Measurements from ENCODE around the gene ZBTB47.

ZBTB47 gene

DNA sequence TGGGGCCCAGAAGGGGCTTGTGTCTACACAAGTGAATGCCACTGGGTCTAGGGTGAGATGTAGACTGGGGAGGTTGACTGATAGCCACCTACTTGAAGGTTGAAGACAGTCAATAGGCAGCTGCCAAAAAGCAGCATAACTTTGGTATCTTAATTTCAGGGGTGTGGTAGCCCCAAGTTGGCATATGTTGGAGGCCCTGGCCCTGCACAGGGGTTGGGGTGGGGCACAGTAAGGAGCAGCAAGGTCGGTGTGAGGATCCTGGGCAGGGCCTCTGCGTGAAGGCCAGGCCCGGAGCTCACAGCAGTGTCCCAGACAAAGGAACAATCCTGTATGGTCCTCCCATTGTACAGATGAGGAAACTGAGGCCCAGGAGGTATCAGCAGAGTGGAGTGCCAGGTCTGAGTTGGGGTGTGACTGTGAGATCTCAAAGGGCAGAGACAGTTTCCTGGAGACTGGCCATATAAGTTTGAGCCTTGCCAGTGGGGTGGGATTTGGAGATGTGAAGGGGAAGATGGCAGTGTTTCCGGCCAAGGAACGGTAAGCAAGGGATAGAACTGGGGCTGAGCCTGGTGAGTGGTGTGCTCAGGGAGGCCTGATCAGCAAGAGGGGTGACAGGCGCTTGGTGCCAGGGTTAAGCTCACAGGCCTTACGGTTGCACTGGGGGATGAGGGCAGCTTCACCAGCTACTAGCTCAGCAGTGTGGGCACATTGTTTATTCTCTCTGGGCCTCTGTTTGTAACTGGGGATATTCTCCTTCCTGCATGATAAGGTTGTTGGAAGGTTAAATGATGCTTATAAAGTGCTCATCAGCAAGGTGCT is 33.5 kb downstream of the ZBTB47 start:
- DNase-seq: no peak

DNA sequence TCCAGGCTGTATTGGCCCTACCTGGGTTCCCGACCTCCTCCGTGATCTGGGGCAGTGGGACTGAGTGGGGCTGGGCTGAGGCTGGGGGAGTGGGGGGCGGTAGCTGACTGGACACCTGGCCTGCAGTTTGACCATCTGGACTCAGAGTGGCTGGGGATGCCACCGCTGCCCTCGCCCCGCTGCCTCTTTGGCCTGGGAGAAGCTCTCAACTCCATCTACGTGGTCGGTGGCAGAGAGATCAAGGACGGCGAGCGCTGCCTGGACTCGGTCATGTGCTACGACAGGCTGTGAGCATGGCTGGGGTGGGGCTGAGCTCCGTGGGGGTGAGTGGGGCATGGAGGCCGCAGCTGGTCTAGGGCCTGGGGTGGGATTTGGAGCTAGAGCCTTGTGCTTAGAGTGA is 34.5 kb downstream of the ZBTB47 start:
- DNase-seq: no peak

DNA sequence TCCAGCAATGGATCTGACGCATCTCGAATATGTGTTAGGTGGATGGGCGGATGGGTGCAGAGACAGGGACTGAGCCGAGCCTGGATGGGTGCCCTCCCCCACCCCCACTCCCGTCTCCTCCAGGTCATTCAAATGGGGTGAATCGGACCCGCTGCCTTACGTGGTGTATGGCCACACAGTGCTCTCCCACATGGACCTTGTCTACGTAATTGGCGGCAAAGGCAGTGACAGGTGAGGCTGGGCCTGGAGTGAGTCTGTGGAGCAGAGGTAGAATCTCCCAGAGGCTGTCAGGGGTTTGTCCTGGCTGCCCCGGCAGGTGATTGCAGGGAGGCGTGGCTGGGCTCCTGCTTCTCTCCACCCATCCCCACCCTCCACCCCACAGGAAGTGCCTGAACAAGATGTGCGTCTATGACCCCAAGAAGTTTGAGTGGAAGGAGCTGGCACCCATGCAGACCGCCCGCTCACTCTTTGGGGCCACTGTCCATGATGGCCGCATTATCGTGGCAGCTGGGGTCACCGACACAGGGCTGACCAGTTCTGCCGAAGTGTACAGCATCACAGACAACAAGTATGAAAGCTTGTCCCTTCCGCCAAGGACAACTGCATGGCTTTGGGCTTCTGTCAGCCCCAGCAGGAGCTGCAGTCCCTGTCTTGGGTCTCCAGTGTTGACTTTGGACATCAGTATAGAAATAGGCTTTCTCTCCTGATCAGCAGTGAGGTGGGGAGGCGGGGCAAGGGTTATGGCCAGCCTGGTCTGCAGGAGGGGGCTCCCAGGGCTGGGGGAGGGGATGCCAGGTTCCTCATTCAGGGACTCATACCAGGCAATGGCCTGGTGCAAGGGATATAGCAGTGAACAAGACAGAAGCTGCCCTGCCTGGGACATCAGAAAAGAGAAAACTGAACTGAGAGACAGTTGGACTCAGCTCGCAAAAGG is 35.3 kb downstream of the ZBTB47 start:
- DNase-seq: no peak

- DNase-seq: no peak
These were observed 36.0 kb downstream of the ZBTB47 start for GRCh38 chr3:42689421-42690014.

- no peak for DNase-seq
These were observed 36.7 kb downstream of the ZBTB47 start for GRCh38 chr3:42690191-42690590.

DNA sequence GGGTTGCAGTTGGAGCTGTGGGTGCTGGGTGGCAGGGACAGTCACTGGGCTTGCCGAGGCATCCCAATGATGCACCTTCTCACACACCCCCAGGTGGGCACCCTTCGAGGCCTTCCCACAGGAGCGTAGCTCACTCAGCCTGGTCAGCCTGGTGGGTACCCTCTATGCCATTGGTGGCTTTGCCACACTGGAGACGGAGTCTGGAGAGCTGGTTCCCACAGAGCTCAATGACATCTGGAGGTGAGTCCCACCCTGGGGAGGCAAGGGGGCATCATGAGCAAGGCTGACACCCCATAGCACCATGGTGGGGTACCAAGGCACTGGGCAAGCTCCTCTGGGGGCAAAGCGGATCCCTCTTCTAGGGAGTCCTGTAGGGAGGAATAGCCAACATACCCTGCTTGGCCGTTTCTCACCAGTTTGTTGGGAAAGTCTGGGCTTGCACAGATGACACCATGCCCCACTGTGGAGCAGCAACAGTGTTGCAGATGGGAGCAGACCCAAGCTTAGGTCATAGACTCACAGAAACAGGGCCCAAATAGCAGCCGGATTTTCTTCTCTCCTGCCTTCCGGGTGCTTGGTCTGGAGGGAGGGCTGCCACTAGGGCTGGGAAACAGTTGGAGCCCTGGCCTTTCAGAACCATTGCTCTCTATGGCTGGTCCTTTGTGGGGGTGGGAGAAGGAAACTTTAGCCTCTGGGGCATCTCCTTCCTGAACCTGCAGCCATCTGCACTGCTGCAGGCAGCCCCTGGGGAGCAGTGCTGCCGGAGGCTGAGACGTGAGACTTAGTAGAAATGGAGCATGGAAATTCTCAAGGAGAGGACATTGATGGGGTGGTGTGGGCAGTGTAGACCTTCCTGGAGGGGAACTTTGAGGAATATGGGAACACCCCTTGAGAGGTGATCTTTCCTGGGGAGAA is 37.5 kb downstream of the ZBTB47 start:
- peak; percentile 16 for DNase-seq

DNA sequence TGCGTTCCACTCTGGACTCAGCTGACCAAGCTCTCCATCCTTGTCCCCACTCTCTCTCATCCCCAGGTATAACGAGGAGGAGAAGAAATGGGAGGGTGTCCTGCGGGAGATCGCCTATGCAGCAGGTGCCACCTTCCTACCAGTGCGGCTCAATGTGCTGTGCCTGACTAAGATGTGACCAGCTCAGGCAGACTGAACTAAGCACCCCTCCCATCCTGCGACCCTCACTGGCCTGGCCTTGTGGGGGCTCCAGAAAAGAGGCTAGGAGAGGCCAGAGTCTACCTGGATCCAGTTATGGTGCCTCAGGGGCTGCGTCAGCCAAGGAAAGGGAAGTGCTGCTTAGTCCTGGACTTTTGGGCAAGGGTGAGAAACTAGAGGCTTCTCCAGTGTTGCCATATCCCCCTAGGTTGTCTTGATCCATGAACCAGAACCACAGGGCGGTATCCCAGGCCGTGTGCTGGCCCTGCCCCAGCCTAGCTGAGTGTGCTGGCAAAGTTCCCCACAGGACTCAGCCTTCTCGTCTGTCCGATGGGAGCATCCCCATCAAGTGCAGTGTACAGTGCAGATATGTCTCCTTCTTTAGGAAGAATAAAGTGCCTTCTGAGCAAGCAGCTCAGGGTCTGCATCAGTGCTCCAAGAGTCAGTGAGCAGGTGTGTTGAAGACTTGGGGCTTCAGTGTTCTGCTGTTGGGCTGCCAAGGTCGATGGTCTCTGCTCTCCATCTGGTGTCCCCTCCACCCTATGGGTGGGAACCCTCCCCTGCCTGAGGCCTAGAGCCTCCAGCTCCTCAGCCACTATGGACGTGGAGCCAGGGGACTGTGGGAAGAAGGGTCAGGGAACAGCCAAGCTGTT is 38.5 kb downstream of the ZBTB47 start:
- DNase-seq: no peak

DNA sequence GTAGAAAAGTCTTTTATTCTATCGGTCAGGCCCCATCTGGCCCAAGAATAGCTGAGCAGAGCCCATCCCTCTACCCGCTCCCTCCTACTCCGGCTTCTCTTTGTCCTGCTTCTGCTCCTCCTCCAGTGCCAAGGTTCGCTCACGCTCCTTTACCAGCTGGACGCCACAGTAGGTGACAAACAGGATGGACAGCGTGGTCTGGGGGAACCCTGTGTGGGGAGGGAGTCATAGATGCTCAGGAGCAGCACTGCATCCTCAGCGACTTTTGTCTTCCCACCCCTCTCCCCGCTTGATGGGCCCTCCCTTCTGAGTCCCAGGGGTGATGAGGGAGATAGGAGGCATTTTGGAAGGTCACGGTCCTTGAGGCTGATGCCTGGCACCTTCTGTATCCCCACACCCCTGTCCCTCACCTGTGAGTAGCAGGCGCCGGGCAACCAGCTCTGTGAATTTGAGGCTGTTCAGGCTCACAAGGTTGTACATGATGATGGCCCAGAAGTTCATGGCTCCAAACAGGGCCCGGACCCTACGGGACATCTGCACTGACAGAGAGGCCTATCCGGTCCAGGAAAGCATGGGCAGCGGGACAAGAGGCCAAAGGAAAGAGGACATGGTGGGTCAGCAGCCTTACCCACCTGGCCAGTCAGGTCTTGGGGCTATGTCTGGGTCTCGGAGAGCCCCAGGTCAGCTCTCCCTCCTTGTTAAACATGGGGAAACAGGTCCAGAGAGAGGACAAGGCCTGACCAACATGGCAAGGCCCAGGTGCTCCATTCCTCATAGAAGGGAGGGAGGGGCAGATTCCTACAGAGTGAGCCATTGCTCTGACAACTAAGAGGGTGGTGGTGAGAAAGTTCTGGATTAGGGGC is 39.4 kb downstream of the ZBTB47 start:
- DNase-seq: no peak

DNA sequence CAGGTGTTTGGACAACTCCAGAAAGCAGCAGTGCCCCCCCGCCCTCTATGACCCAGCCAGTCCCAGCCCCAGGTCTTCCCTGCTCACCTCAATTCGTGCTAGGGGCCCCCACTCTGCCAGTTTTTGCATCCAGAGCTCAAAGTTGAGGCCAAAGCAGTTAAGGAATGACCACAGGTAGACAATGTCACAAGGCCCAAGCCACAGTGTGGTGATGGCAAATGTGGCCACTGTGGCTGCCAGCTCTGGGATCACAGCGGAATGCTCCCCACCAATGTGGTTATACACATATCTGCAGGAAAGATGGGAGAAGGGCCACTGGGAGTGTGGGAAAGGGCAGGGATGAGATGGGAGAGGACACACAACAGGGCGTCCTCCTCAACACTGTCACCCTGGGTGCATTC is 40.0 kb downstream of the ZBTB47 start:
- no peak for DNase-seq

GRCh38 chr3:42694366-42694765 is 40.9 kb downstream of the ZBTB47 start:
- DNase-seq: no peak

DNA sequence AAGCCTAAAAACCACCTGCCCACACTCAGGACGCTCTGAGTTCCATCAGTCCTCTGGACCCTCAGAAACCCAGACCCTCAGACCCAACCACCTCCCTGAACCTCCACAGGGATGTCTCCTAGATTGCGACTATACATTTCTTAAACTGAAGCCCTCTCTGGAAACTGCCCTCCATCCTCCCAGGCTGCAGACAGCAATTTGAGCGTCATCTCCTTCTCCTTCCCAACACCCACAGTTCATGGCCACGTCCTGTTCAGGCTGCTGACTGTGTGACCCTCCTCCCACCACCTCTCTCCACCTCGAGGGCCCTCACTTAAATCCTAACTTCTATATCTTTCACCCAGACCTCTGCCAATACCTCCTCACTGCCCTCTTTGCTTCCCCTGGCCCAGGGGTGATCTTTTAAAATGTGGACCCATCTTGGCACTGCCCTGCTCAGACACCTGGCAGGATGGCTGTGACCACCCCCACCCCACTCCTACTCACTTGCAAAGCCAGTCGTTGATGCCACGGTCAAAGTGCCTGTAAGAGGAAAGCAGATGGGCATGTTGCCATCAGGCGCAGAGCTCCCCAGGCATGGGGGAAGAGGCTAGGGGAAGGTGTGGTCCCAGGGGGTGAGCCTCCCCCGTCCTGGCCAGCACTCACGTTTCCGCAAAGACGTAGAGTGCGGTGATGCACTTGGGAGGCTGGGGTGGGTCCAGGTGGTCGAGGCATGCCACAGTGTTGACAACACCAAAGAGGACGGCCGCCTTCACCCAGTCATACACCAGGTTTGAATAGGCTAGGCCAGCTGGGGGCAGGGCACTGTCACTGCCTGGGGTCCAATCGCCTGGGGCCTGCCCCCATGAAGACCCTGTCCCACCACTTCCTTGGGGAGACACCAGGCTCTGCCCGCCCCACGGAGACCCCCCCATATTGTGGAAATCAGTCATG is 43.1 kb downstream of the ZBTB47 start:
- no peak for DNase-seq

DNA sequence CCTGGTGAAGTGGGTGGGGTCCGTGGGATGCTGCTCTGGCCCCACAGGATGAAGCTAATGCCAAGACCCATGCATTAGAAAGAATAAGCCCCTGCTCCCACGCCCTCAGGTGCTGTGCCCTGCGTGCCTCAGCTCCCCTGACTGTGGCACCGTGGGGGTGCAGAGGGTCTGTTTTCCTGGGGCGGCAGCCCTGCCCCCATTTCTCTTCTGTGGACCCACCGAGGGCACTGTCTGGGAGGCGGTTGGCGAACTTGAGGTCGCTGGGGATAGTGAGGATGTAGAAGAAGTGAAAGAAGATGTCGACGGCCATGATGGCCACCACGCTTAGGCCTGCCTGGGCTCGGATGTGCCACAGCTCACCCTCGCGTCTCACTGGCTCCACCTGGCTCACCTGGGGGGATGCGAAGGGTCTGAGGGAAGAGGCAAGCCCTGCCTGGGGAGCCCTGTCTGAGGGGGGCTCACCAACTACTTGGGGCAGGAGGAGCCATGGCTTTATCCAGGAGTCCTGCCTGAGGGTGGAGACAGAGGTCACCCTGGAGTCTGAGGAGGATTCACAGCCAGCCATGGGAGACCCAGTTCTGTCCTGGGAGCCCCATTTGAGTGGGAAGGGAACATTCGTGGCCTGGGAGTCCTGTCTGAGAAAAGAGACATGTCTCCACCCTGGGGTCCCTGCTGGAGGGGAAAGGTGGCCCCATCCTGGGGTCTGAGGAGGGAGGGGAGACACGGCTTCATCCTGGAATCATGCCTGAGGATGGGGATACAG is 44.0 kb downstream of the ZBTB47 start:
- no peak for DNase-seq

DNA sequence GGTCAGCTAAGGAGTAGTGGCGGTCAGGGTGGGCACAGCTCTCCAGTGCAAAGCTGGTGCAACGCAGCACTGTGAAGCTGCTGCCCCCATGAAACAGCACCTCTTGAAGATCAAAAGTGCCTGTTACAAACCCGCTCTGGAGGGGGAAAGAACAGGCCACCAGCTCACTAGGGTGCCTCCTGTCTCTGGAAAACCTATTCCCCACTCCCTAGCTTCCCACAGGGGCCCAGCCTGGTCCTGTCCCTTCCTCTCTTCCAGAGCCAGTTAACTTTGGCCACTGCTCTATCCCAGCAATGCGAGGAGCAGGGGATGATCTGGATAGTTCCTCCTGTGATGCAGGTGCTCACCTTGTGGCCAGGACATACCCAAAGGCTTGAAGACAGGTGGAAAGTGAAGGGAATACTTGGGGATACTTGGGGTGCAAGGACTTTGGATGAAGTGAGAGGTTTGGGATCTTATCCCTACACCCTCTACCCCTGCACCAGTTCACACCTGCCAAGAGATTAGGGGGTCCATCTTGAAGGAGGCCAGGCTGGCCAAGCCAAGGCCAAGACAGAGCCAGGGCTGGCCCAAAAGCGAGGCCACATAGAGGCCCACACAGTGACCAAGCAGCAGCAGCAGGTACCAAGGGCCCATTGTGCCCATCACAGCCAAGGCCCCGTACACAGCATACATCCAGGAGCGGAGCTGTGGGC is 44.9 kb downstream of the ZBTB47 start:
- no peak for DNase-seq

DNA sequence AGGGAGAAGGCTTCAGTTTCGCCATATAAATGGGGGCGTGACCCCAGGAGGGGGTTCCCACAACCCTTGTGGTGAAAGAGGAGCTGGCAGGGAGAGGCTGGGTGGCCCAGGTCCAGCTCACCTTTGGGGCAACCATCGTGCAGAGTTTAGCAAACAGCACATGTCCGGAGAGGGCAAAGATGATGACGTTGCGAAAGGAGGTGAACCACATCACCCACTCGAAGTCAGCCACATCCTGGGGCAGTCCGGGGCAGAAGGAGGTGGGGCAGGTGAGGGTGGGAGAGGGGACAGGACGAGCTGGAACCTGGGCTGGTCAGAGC is 45.4 kb downstream of the ZBTB47 start:
- DNase-seq: no peak

DNA sequence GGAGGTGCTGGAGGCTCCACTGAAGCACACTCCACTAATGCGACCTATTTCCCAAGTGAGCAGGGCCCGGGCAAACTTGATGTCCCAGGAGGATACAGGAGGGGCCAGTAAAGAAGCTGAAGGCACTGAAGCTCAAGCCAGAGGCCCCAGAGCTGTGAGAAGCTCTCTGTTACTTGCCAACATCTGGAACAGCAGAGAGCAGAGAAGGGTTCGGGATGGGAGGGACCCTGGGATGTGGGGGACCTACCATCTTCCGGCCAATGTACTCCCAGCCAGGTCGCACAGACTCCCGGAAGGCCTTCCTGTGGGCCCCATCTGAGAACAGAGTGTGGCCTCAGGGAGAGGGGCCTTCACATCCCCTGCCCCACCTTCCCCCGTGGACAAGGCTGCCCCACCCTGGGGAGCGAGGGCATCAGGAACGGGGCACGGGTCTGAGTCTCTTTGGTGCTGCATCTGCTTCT is 46.0 kb downstream of the ZBTB47 start:
- DNase-seq: no peak

DNA sequence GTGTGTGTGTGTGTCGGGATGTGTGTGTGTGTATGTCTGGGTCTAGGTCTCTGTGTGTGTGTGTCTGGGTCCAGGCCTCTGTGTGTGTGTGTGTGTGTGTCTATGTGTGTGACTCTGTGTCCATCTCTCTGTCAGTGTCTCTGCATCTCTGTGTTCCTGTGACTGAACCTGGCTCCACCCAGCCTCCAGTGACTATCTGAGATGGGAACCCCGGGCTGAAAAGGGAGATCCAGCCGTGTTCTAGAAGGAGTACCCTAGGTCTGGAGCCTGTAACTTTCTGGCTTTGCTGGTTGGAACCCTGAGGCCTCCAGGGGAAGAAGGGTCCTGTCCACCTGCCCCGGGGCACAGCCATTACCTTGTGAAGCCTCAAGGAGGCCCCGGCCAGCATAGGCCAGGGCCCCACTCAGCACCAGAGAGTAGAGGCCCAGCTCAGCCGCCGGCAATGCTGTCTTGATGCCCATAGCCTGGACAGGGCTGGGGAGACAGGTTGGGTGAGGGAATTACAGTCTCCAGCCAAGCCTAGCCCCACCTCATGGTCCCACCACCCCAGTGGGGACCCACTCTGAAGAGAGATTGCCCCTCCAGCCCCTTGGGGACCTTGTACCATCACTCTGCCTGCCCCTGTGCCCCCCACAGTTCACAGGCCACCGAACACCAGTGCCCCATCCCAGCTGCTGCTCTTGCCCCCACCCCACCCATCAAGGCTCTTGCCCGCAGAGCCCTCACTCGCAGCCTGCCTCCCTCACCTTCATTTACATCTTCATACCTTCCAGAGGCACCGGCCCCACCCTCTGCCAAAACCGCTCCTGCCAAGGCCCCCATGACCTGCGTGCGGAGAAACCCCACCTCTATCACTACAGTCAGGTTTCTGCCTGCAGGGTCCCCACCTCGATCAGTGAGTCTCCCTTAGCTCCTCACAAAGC is 47.1 kb downstream of the ZBTB47 start:
- no peak for DNase-seq

Measured in midbrain (tissue), 1 donor.